Fibroblast of lung (primary cell): ENCODE results near the gene CCDC69. TPM values are rescaled to one million over a fixed set of nuclear protein-coding genes. Genes with fewer than 3 reads are reported as not detected.

Experiments
- DNase-seq, 2 donors: peaks; one replicate each; pipeline versions ENCODE4 v3.0.0 to v3.0.0-alpha.2; 2010; ENCODE audit warnings: low read depth in 2 of 2
- H2AFZ ChIP-seq: 2 replicates; pipeline ENCODE4 v1.5.1; 2012; ENCODE audit warnings: low read length, control low read depth, inconsistent platforms
- H3K27ac ChIP-seq: 2 replicates; pipeline ENCODE4 v1.5.1; 2011; ENCODE audit warnings: low read length, control low read depth; ENCODE audit not compliant: insufficient read depth
- H3K27me3 ChIP-seq: 2 replicates; pipeline ENCODE4 v1.5.1; 2011; ENCODE audit warnings: mild to moderate bottlenecking, low read length; ENCODE audit not compliant: control insufficient read depth, insufficient read depth
- H3K36me3 ChIP-seq: 2 replicates; pipeline ENCODE4 v1.5.1; 2011; ENCODE audit warnings: low read length; ENCODE audit not compliant: control insufficient read depth, insufficient read depth
- H3K4me1 ChIP-seq: 2 replicates; pipeline ENCODE4 v1.5.1; 2011; ENCODE audit warnings: low read length; ENCODE audit not compliant: control insufficient read depth, insufficient read depth; ENCODE audit errors: extremely low read depth
- H3K4me2 ChIP-seq: 2 replicates; pipeline ENCODE4 v1.5.1; 2011; ENCODE audit warnings: low read length, control low read depth; ENCODE audit not compliant: insufficient read depth; ENCODE audit errors: extremely low read depth
- H3K4me3 ChIP-seq, 4 experiments: fragments of 200-600 bp in 1 of 4; sonication (generic) in 1 of 4; replicated peaks in 1 of 4; 2 replicates each; pipeline ENCODE4 v1.5.1; 2011 to 2016; ENCODE audit warnings: low read length in 4 of 4, low read depth in 3 of 4, mild to moderate bottlenecking in 3 of 4, control low read depth in 2 of 4, inconsistent platforms in 1 of 4, mixed read lengths in 1 of 4; ENCODE audit not compliant: insufficient read depth in 1 of 4; ENCODE audit errors: control extremely low read depth in 1 of 4
- H3K79me2 ChIP-seq: 2 replicates; pipeline ENCODE4 v1.5.1; 2012; ENCODE audit warnings: mild to moderate bottlenecking, low read length, inconsistent platforms; ENCODE audit not compliant: control insufficient read depth, insufficient read depth
- H3K9ac ChIP-seq: 2 replicates; pipeline ENCODE4 v1.5.1; 2011; ENCODE audit warnings: mild to moderate bottlenecking, low read length, control low read depth; ENCODE audit not compliant: insufficient read depth
- H3K9me3 ChIP-seq: 2 replicates; pipeline ENCODE4 v1.5.1; 2012; ENCODE audit warnings: low read depth, low read length; ENCODE audit not compliant: control insufficient read depth, insufficient read depth
- H4K20me1 ChIP-seq: 2 replicates; pipeline ENCODE4 v1.5.1; 2011; ENCODE audit warnings: low read length; ENCODE audit not compliant: control insufficient read depth, insufficient read depth; ENCODE audit errors: extremely low read depth
- CTCF ChIP-seq, 2 donors: IDR thresholded peaks in 1 of 2; conservative IDR thresholded peaks in 1 of 2; 1 replicate in 1 of 2; 2 replicates in 1 of 2; pipeline ENCODE4 v1.5.1; 2011 to 2012; ENCODE audit warnings: low read length in 2 of 2, control low read depth in 1 of 2, inconsistent platforms in 1 of 2, low read depth in 1 of 2, mild to moderate bottlenecking in 1 of 2
- EZH2 ChIP-seq: IDR thresholded peaks from 2 replicates; pipeline ENCODE4 v1.5.1; 2012; ENCODE audit warnings: low read length, control low read depth, mild to moderate bottlenecking; ENCODE audit errors: missing control alignments
- polyA plus RNA-seq, 2 donors: library from polyadenylated mRNA; depleted of rRNA in 1 of 2; stranded (reverse) in 1 of 2; unstranded in 1 of 2; fragments of >200 nt; gene quantifications; 2 replicates each; pipeline ENCODE4 v1.2.1, GENCODE V29; 2011 to 2012; ENCODE audit warnings: missing spikeins in 1 of 2
- total RNA-seq: library from RNA; depleted of rRNA; stranded (reverse); fragments of >200 nt; gene quantifications from 2 replicates; pipeline ENCODE4 v1.2.1, GENCODE V29; 2014

CCDC69 gene
- total and polyA plus RNA-seq, 2 donors (not counting 1 experiment from before 2014, with no cell fraction given) = 1.5 to 4.0 TPM

- Histone ChIP-seq H2AFZ (peak overlapping the region; percentile 36), H3K27me3 (peaks cover under 1% of the 10 kb centered on the region), H3K9me3 (no peaks in the 10 kb centered on the region), H4K20me1 (no peaks in the 10 kb centered on the region), H3K36me3 (no peaks in the 10 kb centered on the region), H3K27ac (no peak overlapping the region), H3K4me1 (no peaks in the 10 kb centered on the region), H3K4me3 (peak overlapping the region in 1 of 4 experiments; percentile 3), H3K9ac (no peak overlapping the region), H3K79me2 (no peaks in the 10 kb centered on the region), H3K4me2 (peak overlapping the region; percentile 63)
- no peak for DNase-seq
- no peak for TF ChIP-seq EZH2
- no peak for TF ChIP-seq CTCF (conservative IDR thresholded peaks at IDR 0.05 in 1 of 2, IDR thresholded peaks at IDR 0.05 in 1 of 2; ENCODE audit: low read depth in 1 of 2, low read length in 2 of 2)
Observed at GRCh38 chr5:151173711-151174611, 49.9 kb downstream of the CCDC69 start.

GRCh38 chr5:151171529-151171928 lies 52.4 kb downstream of the CCDC69 start:
- H3K4me2 ChIP-seq = no peak overlapping the region
- no peak overlapping the region for H3K9ac ChIP-seq
- H3K79me2 ChIP-seq = no peaks in the 10 kb centered on the region
- TF ChIP-seq EZH2 = no peak
- TF ChIP-seq CTCF (conservative IDR thresholded peaks at IDR 0.05 in 1 of 2, IDR thresholded peaks at IDR 0.05 in 1 of 2; ENCODE audit: low read depth in 1 of 2, low read length in 2 of 2) = no peak
- H3K36me3 ChIP-seq = no peaks in the 10 kb centered on the region
- H3K4me3 ChIP-seq = no peak overlapping the region
- no peak overlapping the region for H3K27ac ChIP-seq
- no peaks in the 10 kb centered on the region for H3K27me3 ChIP-seq
- no peaks in the 10 kb centered on the region for H4K20me1 ChIP-seq
- no peak overlapping the region for H2AFZ ChIP-seq
- DNase-seq = no peak
- no peaks in the 10 kb centered on the region for H3K9me3 ChIP-seq
- no peaks in the 10 kb centered on the region for H3K4me1 ChIP-seq

GRCh38 chr5:151168602-151169344 lies 55.1 kb downstream of the CCDC69 start:
- H3K36me3 ChIP-seq = no peaks in the 10 kb centered on the region
- no peak overlapping the region for H3K27ac ChIP-seq
- H3K4me1 ChIP-seq = no peaks in the 10 kb centered on the region
- DNase-seq = no peak
- H3K27me3 ChIP-seq = no peaks in the 10 kb centered on the region
- no peak overlapping the region for H3K4me3 ChIP-seq
- H3K4me2 ChIP-seq = no peak overlapping the region
- no peaks in the 10 kb centered on the region for H3K9me3 ChIP-seq
- H3K79me2 ChIP-seq = no peaks in the 10 kb centered on the region
- TF ChIP-seq CTCF (conservative IDR thresholded peaks at IDR 0.05 in 1 of 2, IDR thresholded peaks at IDR 0.05 in 1 of 2; ENCODE audit: low read depth in 1 of 2, low read length in 2 of 2) = no peak
- no peak for TF ChIP-seq EZH2
- H4K20me1 ChIP-seq = no peaks in the 10 kb centered on the region
- no peak overlapping the region for H3K9ac ChIP-seq
- no peak overlapping the region for H2AFZ ChIP-seq
